SH-SY5Y (cell line): ENCODE data around the gene C5.

Experiments
- GATA2 ChIP-seq: IDR thresholded peaks from 2 replicates; pipeline ENCODE4 v1.6.1; 2011; ENCODE audit warnings: mild to moderate bottlenecking, low read depth, low read length
- GATA3 ChIP-seq: IDR thresholded peaks from 2 replicates; pipeline ENCODE4 v1.6.1; 2011; ENCODE audit warnings: low read depth, mild to moderate bottlenecking, low read length, moderate library complexity

The C5 gene

DNA sequence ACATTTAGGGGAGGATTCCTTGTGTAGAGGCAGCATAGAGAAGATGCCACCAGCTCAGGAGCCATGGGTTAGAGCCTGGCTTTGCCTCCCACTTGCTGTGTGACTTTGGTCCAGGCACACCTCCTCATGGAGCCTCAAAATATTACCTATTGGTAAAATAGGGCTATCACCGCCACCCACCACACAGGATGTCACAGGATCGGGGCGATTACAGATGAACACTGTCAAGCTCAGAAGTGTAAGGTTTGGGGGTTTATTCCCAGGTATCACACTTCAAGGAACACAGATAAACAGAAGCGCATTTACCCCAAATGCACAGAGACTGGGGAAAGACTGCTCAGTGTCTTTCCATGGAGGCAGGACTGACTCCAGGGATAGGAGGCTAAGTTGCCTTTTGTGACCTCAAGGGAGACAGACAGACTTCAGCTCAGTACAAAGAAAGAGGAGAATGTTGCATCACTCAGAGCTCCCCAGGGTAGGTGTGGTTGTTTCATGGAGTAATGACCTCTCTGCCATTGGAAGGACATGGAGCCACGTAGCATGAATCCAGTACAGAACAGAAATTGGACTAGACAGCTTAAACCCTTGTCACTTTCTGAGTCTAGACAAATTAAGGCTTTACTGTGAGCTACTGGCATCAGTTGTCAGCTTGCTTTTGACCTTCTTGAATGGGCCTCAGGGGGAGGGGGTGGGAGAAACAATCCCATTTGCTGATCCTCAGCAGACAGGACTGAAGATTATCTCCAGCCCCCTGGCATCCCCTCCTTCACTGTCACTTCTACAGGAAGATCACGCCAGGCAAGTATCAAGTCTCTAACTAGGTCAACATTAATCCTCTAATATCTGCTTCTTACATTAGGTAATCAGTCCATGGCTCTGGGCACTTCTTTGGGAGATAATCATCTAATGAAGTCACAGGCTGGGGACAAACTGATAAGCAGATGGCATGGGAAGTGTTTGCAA is 130.0 kb downstream of the C5 start:
- TF ChIP-seq GATA2 (peak; percentile 72; the same call in 1 of the 2 replicates), GATA3 (peak; percentile 67)

DNA sequence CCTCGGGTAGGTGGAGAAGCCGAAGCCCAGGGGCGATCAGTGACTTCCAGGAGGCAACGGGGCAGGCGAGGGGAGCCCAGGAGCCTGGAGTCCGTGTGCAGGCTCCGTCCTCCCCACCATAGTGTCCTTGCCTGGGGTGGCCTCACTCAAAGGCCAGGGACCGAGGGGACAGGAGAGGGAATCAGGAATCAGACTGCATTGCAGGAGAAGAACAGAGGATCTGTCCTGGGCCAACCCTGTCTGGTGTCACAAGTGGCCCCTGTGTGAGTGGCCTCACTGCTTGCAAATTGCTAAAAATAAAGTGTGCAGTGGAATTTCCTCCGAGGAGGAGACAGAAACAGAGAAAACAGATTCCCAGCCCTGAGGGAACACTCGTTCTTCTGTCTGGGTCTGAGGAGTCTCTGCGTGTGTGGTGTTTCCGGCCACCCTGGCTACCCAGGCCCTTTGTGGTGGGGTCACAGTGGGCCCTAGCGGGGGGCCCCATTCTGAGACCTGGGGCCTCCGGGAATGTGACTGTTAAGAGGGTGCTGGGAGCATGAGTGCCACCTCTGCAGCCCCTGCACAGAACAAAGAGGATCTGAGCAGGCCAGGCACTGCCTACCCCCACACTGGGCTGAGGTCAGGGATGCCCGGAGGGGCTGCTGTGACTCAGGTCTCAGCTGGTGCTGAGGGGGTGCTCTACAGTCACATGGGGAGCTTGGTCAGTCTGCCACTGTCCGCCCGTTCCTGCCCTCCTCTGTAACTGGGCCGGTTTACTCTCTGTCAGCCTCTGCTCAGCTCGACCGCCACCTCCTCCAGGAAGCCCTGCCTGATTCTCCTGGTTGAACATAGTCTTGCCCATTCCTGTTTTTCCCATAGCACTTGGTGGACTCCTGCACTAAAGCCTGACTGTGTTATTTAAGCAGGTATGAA is 130.9 kb downstream of the C5 start:
- TF ChIP-seq GATA2 (no peak), GATA3 (no peak)

DNA sequence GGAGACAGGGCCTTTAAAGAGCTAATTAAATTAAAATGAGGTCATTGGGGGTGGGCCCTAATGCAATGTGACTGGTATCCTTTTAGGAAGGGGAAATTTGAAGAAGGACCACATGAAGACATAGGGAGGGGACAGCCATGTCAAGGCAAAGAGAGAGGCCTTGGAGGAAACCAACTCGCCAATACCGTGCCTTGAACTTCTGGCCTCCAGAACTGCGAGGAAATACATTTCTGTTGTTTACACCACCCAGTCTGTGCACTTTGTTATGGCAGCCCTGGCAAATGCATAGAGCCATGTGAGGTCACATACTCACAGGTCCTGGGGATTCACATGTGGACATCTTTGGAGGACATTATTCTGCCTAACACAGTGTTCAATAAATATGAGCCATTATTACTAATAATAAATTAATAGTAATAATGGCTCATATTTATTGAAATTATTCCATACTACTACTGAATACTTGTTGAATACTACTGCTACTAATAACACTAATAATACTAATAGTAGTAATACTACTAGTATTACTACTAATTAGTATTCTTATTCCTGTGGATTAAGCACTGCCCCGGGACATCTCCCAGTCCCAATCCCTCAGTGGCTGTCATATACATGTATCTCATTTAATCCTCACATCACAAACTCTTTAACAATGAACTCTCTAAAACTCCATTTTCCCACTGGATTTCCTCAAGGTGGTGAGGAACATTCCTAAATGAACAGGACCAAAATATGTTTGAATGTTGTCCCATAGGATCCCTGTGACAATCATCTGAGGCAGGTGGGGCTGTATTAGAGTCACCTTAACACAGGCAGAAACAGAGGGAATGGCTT is 131.9 kb downstream of the C5 start:
- TF ChIP-seq GATA2 (no peak), GATA3 (no peak)

DNA sequence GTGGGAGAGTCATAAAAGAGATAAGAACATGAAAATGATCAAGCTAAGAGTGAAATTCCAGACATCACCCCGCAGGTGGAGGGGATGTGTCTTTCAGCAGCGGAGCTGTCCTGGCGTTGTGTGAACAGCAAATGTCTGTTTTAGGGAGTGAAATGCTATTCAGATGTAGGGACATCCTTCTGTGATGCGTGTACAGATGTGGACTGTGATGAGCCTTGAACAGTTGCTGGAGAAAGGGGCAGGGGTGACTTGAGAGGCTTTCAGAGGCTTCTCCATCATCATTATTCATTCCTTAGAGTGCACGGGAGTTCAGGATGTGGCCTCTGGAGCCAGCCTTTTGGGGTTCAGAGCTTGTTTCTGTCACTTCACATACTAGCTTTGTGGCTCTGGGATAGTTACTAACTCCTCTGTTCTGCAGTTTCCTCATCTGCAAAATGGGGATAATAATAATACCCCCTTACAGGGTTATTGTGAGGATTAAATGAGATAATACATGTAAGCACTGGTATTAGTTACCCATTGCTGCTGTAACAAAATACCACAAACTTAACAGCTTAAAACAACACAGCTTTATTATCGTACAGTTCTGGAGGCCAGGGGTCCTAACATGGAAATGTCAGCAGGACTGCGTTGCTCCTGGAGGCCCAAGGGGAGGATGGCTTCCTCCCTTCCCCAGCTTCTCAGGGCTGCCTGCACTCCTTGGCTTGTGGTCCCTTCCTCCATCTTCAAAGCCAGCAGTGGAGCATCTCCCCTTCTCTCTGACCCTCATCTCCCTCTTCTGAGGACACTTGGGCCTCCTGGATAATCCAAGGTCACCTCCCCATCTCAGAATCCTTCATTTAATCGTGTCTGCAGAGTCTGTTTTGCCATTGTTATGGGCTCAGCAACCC is 132.8 kb downstream of the C5 start:
- TF ChIP-seq GATA2 (no peak), GATA3 (no peak)

DNA sequence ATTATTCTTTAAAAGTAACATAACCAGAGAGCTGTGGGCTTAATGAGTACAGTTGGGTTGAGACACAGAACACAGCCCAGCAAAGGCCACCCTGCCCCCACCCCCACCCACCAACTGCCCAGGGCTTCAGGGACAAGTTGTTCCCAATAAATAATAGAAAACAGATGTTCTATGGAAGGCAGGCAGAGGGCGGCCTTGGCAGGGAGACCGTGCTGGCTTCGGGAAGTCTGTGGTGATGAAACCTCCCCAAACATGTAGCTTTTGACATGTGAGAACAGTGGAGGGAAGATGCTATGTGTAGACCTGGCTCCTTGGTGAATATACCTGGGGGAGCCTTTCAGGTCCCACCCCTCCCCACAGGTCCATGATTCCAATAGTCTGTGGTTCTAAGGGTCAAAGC is 133.5 kb downstream of the C5 start:
- TF ChIP-seq GATA2 (no peak), GATA3 (no peak)

DNA sequence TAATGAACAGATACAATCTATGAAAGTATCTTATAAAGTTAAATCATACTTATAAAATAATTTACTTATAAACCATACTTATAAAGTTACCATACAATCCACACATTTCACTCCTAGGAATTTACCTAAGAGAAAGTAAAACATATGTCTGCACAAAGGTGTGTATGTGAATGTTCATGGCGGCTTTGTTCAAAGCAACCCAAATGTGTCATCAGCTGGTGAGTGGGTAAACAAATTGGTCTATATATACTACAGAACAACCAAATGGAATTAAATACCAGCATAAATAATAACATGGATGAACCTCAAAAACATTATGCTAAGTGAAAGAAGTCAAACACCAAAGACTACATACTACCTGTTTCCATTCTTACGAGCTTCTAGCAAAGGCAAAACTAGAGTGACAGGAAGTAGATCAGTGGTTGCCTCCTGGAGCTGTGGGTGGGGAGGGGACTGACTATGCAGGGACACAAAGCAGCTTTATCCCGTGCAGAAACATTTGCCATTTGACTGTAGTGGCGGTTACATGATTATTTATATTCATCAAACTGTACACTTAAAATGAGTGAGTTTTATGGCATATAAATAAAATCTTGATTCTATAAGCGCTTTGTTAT is 134.1 kb downstream of the C5 start:
- TF ChIP-seq GATA2 (no peak), GATA3 (no peak)

DNA sequence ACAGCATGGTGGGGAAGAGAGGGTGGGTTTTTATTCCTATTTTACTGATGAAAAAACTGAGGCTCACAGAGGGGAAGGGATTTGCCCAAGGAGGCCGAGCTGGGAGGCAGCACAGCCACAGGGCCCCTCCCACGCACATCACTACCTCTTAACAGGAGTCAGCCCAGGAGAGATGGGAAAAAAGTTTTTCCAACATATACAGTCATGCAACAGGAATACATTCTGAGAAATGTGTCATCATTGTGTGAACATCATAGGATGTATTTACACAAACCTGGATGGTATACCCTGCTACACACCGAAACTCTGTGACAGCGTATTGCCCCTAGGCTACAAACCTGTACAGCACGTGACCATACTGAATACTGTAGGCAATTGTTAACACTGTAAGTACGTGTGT is 135.1 kb downstream of the C5 start:
- TF ChIP-seq GATA2 (no peak), GATA3 (no peak)

DNA sequence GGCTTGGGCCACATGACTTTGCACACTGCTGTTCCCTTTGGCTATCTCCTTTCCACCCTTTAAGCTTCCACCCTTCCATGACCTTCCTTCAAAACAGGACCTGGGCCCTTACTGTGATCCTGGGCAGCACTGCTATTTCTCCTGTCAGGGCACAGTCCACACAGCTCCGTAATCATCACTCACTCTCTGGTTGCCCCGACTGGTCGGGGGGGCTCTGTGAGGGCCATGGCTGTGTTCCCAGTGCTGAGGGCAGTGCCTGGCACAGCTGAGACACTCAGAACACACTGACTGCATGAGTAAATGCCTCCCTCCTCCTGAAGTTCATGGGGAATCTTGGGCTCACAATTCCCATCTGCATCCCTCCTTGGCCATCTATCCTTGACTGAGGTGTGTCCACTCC is 135.7 kb downstream of the C5 start:
- TF ChIP-seq GATA3 (no peak), GATA2 (no peak)

DNA sequence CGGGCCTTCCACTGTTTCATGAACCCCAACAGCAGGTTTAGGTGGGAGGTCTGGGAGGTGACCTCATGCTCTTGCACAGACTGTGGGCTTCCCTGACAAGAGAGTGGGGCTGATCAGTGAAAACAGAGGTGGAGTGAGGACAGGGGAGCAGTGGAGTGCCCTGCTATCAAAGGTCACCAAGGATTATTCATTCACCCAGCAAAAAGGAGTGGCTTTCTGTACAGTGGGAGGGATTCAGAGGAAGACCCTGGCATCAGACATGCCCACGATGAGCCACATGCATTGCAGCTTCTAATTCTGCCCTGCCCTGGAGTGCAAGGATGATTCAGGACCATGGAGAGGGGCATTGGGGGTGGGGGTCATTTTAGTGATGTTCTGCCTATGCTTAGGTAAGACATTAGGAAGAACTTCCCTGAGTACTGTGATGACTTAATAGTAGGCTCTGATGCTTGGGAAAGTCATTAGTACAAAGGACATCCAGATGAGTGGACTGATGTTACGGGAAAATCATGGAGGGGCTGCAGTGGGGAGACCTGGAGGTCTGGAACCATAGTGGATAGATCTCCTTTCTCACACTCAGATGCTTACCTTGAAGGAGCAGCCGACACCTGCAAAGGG is 136.3 kb downstream of the C5 start:
- TF ChIP-seq GATA2: no peak

DNA sequence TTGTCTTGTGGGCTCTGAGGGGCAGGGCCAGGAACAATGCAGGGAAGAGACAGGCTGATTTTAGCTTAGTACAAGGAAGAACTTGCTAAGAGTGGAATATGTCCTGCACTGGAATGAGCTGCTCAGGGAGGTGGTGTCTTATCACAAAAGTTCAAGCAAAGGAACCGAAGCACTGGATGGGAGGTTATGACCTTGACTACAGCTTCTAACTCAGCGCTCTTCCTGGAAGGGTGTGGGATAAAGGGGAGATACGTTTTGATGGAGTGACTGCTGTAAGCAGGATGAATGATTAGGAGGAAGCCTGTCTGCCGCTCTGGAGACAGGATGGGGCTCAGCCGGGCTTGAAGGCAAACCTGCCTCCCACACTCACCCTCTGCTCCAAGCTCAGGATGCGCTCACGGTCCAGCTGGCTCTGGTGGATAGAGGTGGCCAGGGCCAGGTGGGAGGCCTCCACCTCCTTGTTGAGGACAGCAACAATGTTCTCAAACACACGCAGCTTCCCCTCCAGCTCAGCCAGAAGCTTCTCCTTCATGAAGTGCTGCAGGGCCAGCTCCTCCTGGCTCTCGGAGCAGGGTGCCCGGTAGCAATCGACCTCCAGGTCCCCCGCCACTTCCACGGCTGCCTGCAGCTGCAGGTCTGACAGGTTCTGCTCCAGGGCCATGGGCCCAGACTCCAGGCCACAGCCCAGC is 137.0 kb downstream of the C5 start:
- no peak for TF ChIP-seq GATA2
- TF ChIP-seq GATA3: no peak

DNA sequence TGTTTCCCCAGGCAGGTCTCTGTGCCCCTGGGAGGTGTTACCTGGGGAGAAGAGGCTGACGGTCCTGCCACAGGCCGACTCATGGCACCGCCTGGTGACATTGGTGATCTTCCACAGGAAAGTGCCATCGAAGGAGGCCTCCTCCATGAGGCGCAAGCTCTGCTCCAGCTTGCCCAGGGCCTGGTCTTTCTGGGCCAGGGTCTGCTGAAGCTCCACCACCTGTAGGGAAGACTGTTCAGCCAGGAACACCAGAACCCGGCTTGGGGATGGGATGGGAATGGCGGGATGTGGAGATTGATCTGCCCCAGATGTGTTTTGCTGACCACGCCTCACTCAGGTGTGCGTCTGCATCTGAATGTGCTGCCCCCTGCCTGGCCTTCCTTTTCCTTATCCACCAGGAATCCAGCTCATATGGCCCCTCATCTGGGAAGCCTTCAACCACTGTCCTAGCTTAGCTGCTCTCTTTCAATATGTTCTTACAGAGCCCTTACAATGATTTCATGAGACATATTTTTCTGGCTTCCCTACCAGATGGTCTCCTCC is 138.7 kb downstream of the C5 start:
- TF ChIP-seq GATA2 (no peak), GATA3 (no peak)

DNA sequence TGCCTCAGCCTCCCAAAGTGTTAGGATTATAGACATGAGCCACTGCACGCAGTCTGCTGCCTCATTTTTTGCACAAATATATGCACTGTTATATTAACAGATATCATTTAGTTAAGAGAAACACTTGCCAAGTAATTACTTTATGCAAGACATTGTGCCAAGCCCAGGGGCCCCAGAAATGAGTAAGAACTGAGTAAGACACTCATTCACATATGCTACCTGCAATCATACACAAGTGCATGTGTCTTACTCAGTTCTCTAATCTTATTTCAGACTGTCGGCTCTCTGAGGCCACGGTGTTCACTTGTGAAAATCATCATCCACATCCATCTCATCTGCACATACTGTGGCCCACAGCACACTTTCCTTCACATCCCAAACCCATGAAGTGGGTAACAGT is 139.4 kb downstream of the C5 start:
- TF ChIP-seq GATA2: no peak
- no peak for TF ChIP-seq GATA3
